H9 (cell line): ENCODE measurements around the gene POLN. TPM values are rescaled to one million over a fixed set of nuclear protein-coding genes. Genes with fewer than 3 reads are reported as not detected.

Source experiments
- DNase-seq: peaks from one replicate; pipeline ENCODE4 v3.0.0-alpha.2; 2017
- H2AFZ ChIP-seq: one replicate; pipeline ENCODE4 v1.6.1; 2013; ENCODE audit warnings: mild to moderate bottlenecking, low read length, control low read depth, moderate library complexity
- H2AK5ac ChIP-seq: 2 replicates; pipeline ENCODE4 v1.6.1; 2013; ENCODE audit warnings: low read length, control low read depth, mixed read lengths; ENCODE audit not compliant: insufficient read length
- H2BK120ac ChIP-seq: one replicate; pipeline ENCODE4 v1.6.1; 2013; ENCODE audit warnings: low read depth, mild to moderate bottlenecking, low read length, control low read depth, inconsistent platforms; ENCODE audit not compliant: poor library complexity, severe bottlenecking
- H2BK12ac ChIP-seq: 2 replicates; pipeline ENCODE4 v1.6.1; 2013; ENCODE audit warnings: low read length, control low read depth, mixed read lengths, low read depth; ENCODE audit not compliant: insufficient read length
- H2BK15ac ChIP-seq: 2 replicates; pipeline ENCODE4 v1.6.1; 2013; ENCODE audit warnings: low read depth, low read length, control low read depth
- H2BK20ac ChIP-seq: one replicate; pipeline ENCODE4 v1.6.1; 2013; ENCODE audit warnings: low read depth, mild to moderate bottlenecking, low read length, control low read depth, inconsistent platforms; ENCODE audit not compliant: poor library complexity, severe bottlenecking
- H2BK5ac ChIP-seq: 2 replicates; pipeline ENCODE4 v1.6.1; 2013; ENCODE audit warnings: low read length, control low read depth, mixed read lengths; ENCODE audit not compliant: insufficient read length
- H3K14ac ChIP-seq: 2 replicates; pipeline ENCODE4 v1.6.1; 2013; ENCODE audit warnings: low read length, control low read depth; ENCODE audit not compliant: insufficient read depth
- H3K18ac ChIP-seq: 2 replicates; pipeline ENCODE4 v1.6.1; 2013; ENCODE audit warnings: low read depth, mild to moderate bottlenecking, mixed read lengths, low read length, control low read depth; ENCODE audit not compliant: insufficient read length
- H3K23ac ChIP-seq: 2 replicates; pipeline ENCODE4 v1.6.1; 2013; ENCODE audit warnings: low read length, control low read depth, mixed read lengths, low read depth; ENCODE audit not compliant: insufficient read length
- H3K23me2 ChIP-seq: 2 replicates; pipeline ENCODE4 v1.6.1; 2013; ENCODE audit warnings: low read depth, mild to moderate bottlenecking, mixed read lengths, low read length, control low read depth; ENCODE audit not compliant: insufficient read length, poor library complexity, severe bottlenecking
- H3K27ac ChIP-seq: 2 replicates; pipeline ENCODE4 v1.5.1; 2013; ENCODE audit warnings: low read length, control low read depth, mixed read lengths, low read depth; ENCODE audit not compliant: insufficient read length
- H3K27me3 ChIP-seq: 2 replicates; pipeline ENCODE4 v1.6.1; 2013; ENCODE audit warnings: low read length, control low read depth, inconsistent platforms; ENCODE audit not compliant: insufficient read depth
- H3K4ac ChIP-seq: 2 replicates; pipeline ENCODE4 v1.6.1; 2013; ENCODE audit warnings: low read depth, mild to moderate bottlenecking, control low read depth, inconsistent platforms, low read length, moderate library complexity
- H3K4me1 ChIP-seq: 2 replicates; pipeline ENCODE4 v1.6.1; 2013; ENCODE audit warnings: low read length, control low read depth, inconsistent platforms; ENCODE audit not compliant: insufficient read depth
- H3K4me2 ChIP-seq: 2 replicates; pipeline ENCODE4 v1.6.1; 2013; ENCODE audit warnings: low read length, control low read depth, mixed read lengths; ENCODE audit not compliant: insufficient read length, insufficient read depth
- H3K56ac ChIP-seq: 2 replicates; pipeline ENCODE4 v1.6.1; 2013; ENCODE audit warnings: low read depth, mild to moderate bottlenecking, mixed read lengths, low read length, control low read depth; ENCODE audit not compliant: insufficient read length
- H3K79me1 ChIP-seq: 2 replicates; pipeline ENCODE4 v1.6.1; 2013; ENCODE audit warnings: low read depth, mild to moderate bottlenecking, moderate library complexity, low read length, control low read depth, inconsistent platforms; ENCODE audit not compliant: insufficient read depth, poor library complexity, severe bottlenecking
- H3K79me2 ChIP-seq: 2 replicates; pipeline ENCODE4 v1.6.1; 2013; ENCODE audit warnings: low read length, control low read depth, inconsistent platforms; ENCODE audit not compliant: insufficient read depth
- H3K9ac ChIP-seq: 2 replicates; pipeline ENCODE4 v1.6.1; 2013; ENCODE audit warnings: low read length, control low read depth, mixed read lengths; ENCODE audit not compliant: insufficient read length; ENCODE audit errors: extremely low read depth
- H3K9me3 ChIP-seq: one replicate; pipeline ENCODE4 v1.6.1; 2013; ENCODE audit warnings: low read depth, low read length, inconsistent platforms; ENCODE audit not compliant: control insufficient read depth
- H3T11ph ChIP-seq: one replicate; pipeline ENCODE4 v1.6.1; 2013; ENCODE audit warnings: mild to moderate bottlenecking, low read length, control low read depth, inconsistent platforms
- H4K20me1 ChIP-seq: one replicate; pipeline ENCODE4 v1.6.1; 2013; ENCODE audit not compliant: control insufficient read depth, insufficient read length, insufficient read depth
- H4K5ac ChIP-seq: 2 replicates; pipeline ENCODE4 v1.6.1; 2013; ENCODE audit warnings: low read depth, mild to moderate bottlenecking, mixed read lengths, low read length, control low read depth; ENCODE audit not compliant: insufficient read length
- H4K8ac ChIP-seq: replicated peaks from 2 replicates; pipeline ENCODE4 v1.6.1; 2013; ENCODE audit warnings: low read length, control low read depth, mixed read lengths, low read depth; ENCODE audit not compliant: insufficient read length
- H4K91ac ChIP-seq: 2 replicates; pipeline ENCODE4 v1.6.1; 2013; ENCODE audit warnings: low read depth, mild to moderate bottlenecking, moderate library complexity, mixed read lengths, low read length, control low read depth; ENCODE audit not compliant: insufficient read length
- H3K27ac Mint-ChIP-seq, 3 experiments: 2 replicates in 2 of 3; 3 replicates in 1 of 3; pipeline ENCODE4 v1.8.0; 2020 to 2021; ENCODE audit warnings: mixed read lengths in 3 of 3, mild to moderate bottlenecking in 1 of 3, moderate library complexity in 1 of 3
- H3K27me3 Mint-ChIP-seq: 2 replicates; pipeline ENCODE4 v1.8.0; 2021; ENCODE audit warnings: low read depth, mild to moderate bottlenecking, moderate library complexity, mixed read lengths
- H3K36me3 Mint-ChIP-seq, 3 experiments: 2 replicates in 2 of 3; 3 replicates in 1 of 3; pipeline ENCODE4 v1.8.0; 2020 to 2021; ENCODE audit warnings: low read depth in 3 of 3, mixed read lengths in 3 of 3; ENCODE audit not compliant: insufficient read depth in 1 of 3
- H3K4me1 Mint-ChIP-seq, 2 experiments: 2 replicates each; pipeline ENCODE4 v1.8.0; 2020; ENCODE audit warnings: mixed read lengths in 2 of 2
- H3K4me3 Mint-ChIP-seq, 2 experiments: 2 replicates in 1 of 2; 3 replicates in 1 of 2; pipeline ENCODE4 v1.8.0; 2020 to 2021; ENCODE audit warnings: mild to moderate bottlenecking in 2 of 2, mixed read lengths in 2 of 2, moderate library complexity in 1 of 2
- H3K9me3 Mint-ChIP-seq, 2 experiments: 2 replicates in 1 of 2; 3 replicates in 1 of 2; pipeline ENCODE4 v1.8.0; 2020; ENCODE audit warnings: mild to moderate bottlenecking in 2 of 2, mixed read lengths in 2 of 2, moderate library complexity in 1 of 2
- CTCF ChIP-seq: fragments of 200-600 bp; sonication (generic); conservative IDR thresholded peaks from 3 replicates; pipeline ENCODE4 v1.8.0; 2021; ENCODE audit warnings: antibody characterized with exemption, mild to moderate bottlenecking
- WGBS: extraction: QIAGEN DNeasy Blood & Tissue Kit; methylation state at CpG from one replicate; pipeline ENCODE4 v1.1.7; 2013; ENCODE audit warnings: missing lambda C conversion rate, low lambda C conversion rate, mixed read lengths; ENCODE audit not compliant: insufficient read length; ENCODE audit errors: extremely low coverage; 5-methylcytosine and 5-hydroxymethylcytosine counted together
- total RNA-seq: library from RNA; stranded (reverse); gene quantifications from 2 replicates; pipeline ENCODE4 v1.2.1, GENCODE V29; 2021

The POLN gene
- total RNA-seq, 1 experiment from 2014 or later, result 0.74 TPM

DNA sequence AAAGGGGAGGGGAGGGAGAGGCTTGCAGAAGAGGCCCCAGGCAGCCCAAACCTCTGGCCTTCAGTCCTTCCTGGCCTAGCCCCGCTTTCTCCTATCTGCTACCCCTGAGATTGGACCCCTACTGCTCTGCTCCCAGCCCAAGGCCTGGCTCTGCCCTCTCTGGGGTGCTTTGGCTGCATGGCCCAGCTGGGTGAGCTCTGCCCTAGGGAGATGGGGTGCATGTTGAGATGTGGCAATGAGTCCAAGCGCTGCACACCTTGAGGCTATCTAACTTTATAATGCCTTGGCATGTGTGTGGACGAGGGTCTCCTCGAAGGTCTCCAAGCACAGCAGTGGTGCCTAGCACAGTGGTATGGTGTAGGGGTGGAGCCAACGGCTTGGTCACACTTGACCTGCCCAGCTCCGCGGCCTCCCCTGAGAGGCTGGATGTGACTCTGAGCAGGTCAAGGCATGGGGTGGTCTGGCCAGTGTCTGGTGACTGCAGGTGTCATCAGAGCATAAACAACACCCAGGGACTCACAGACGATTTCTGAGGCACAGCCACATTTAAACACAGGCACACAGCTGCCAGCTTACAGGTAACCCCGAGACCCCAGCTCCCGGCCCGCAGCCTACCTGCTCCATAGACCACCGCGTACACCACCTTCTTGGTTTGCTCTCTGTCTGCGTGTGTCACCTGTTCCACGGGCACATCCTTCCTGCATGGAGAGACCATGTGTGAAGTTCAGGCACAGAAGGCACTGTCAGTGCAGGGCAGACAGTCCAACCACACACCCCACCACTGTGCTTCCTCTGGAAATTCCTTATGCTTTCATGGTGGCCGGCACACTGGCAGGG lies 146.5 kb downstream of the POLN start:
- Mint-ChIP-seq H3K4me1 (no peaks in the 10 kb centered on the region), H3K27ac (no peak overlapping the region), H3K4me3 (no peak overlapping the region; a peak in 1 of 5 replicates), H3K36me3 (peaks cover 2 to 4% (median 4%) of the 10 kb centered on the region in 3 experiments; a peak in 5 of 7 replicates), H3K9me3 (peaks cover 11 to 12% of the 10 kb centered on the region in 2 experiments), H3K27me3 (peaks cover 19% of the 10 kb centered on the region)
- no peak overlapping the region for H3K18ac ChIP-seq
- no peaks in the 10 kb centered on the region for H3K4me1 ChIP-seq
- H3K9ac ChIP-seq, result no peak overlapping the region
- DNase-seq, result no peak
- H2BK5ac ChIP-seq, result no peak overlapping the region
- H3K27me3 ChIP-seq, result no peaks in the 10 kb centered on the region
- H2BK120ac ChIP-seq, result no peak overlapping the region
- H3K4ac ChIP-seq, result no peak overlapping the region
- no peak overlapping the region for H2AFZ ChIP-seq
- H4K20me1 ChIP-seq, result no peaks in the 10 kb centered on the region
- H2BK12ac ChIP-seq, result no peak overlapping the region
- no peak overlapping the region for H3K4me2 ChIP-seq
- no peak overlapping the region for H3K23ac ChIP-seq
- H2BK20ac ChIP-seq, result no peak overlapping the region
- H3K27ac ChIP-seq, result no peak overlapping the region
- H3K14ac ChIP-seq, result no peak overlapping the region
- H3K56ac ChIP-seq, result no peak overlapping the region
- no peaks in the 10 kb centered on the region for H3K79me2 ChIP-seq
- H3K79me1 ChIP-seq, result no peaks in the 10 kb centered on the region
- no peaks in the 10 kb centered on the region for H3K9me3 ChIP-seq
- no peak overlapping the region for H2BK15ac ChIP-seq
- H4K5ac ChIP-seq, result no peak overlapping the region
- no peaks in the 10 kb centered on the region for H3K23me2 ChIP-seq
- WGBS, result no CpG with 5 or more reads among the region's 16 CpGs
- no peak overlapping the region for H4K8ac ChIP-seq
- no peak for TF ChIP-seq CTCF
- H3T11ph ChIP-seq, result no peak overlapping the region
- no peak overlapping the region for H4K91ac ChIP-seq
- H2AK5ac ChIP-seq, result no peak overlapping the region
